ENCODE measurements around the gene MINPP1. TPM values are rescaled to one million over a fixed set of nuclear protein-coding genes. Genes with fewer than 3 reads are reported as not detected.

The MINPP1 gene
- total and polyA plus RNA-seq, 3 donors from 2014 or later: 15.3 to 32.3 (median 24.3) TPM

DNA sequence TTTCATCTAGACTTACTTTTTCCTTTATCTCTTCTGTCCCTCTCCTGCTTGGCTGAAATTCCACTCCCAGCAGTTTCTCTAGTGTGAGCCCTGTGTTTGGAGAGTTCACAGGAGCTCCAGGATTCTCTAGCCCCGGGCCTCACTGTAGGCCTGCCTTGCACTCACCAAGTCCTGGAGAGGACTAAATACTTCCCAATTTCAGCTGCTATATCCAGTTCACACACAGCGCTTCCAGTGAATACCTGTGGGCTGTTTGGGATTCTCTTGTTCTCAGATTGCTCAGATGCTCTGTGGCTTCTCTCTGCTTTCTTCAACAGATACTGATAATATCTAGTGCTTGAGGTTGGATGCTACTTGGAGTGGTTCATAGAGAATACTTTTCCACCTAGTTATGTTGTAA lies 46.0 kb downstream of the MINPP1 start:
- no peak for DNase-seq
- H3K4me1 ChIP-seq: no peaks in the 10 kb centered on the region
- intact Hi-C loops (cut with DNase I; ENCODE audit: low total_unique reads): no loop called here
- 87 to 91% methylated on average over 2 of the region's 2 CpGs for WGBS, 2 donors
- H3K27me3 ChIP-seq: no peaks in the 10 kb centered on the region
- H3K4me3 ChIP-seq: no peak overlapping the region
- no peak overlapping the region for H3K27ac ChIP-seq
- no peak for TF ChIP-seq POLR2A (IDR thresholded peaks at IDR 0.05)
- TF ChIP-seq, protein P1, sequence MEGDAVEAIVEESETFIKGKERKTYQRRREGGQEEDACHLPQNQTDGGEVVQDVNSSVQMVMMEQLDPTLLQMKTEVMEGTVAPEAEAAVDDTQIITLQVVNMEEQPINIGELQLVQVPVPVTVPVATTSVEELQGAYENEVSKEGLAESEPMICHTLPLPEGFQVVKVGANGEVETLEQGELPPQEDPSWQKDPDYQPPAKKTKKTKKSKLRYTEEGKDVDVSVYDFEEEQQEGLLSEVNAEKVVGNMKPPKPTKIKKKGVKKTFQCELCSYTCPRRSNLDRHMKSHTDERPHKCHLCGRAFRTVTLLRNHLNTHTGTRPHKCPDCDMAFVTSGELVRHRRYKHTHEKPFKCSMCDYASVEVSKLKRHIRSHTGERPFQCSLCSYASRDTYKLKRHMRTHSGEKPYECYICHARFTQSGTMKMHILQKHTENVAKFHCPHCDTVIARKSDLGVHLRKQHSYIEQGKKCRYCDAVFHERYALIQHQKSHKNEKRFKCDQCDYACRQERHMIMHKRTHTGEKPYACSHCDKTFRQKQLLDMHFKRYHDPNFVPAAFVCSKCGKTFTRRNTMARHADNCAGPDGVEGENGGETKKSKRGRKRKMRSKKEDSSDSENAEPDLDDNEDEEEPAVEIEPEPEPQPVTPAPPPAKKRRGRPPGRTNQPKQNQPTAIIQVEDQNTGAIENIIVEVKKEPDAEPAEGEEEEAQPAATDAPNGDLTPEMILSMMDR (IDR thresholded peaks at IDR 0.05): no peak
- no peaks in the 10 kb centered on the region for H3K36me3 ChIP-seq (ENCODE audit: low read depth, missing control alignments)
- no peaks in the 10 kb centered on the region for H3K9me3 ChIP-seq

DNA sequence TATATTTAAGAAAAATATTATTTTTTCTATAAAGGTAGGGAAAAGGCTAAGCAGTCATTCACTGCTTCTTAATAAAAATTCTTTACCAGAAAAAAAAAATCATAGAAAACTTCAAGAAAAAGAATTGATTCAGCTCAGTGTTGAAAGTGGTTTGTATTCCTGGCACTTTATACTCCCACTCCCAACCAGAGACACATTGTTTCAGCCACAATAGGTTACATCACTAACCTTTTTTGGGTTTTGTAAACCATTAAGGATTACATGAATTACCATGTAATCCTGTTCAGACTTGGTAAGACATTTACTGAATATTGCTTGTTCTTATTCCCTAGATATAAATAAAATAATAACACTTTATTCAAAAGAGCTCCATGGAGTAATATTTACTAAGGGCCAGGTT lies 46.6 kb downstream of the MINPP1 start:
- Histone ChIP-seq H3K27ac (no peak overlapping the region), H3K4me1 (no peaks in the 10 kb centered on the region), H3K4me3 (no peak overlapping the region), H3K27me3 (no peaks in the 10 kb centered on the region), H3K9me3 (no peaks in the 10 kb centered on the region), H3K36me3 (ENCODE audit: low read depth, missing control alignments) (no peaks in the 10 kb centered on the region)
- intact Hi-C loops (cut with DNase I; ENCODE audit: low total_unique reads): no loop called here
- TF ChIP-seq, protein P1 (IDR thresholded peaks at IDR 0.05): no peak
- TF ChIP-seq POLR2A (IDR thresholded peaks at IDR 0.05): no peak
- DNase-seq: no peak

DNA sequence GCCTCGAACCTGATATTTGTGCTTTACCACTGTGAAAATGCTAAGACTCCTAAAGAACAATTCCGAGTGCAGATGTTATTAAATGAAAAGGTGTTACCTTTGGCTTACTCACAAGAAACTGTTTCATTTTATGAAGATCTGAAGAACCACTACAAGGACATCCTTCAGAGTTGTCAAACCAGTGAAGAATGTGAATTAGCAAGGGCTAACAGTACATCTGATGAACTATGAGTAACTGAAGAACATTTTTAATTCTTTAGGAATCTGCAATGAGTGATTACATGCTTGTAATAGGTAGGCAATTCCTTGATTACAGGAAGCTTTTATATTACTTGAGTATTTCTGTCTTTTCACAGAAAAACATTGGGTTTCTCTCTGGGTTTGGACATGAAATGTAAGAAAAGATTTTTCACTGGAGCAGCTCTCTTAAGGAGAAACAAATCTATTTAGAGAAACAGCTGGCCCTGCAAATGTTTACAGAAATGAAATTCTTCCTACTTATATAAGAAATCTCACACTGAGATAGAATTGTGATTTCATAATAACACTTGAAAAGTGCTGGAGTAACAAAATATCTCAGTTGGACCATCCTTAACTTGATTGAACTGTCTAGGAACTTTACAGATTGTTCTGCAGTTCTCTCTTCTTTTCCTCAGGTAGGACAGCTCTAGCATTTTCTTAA lies 47.7 kb downstream of the MINPP1 start:
- intact Hi-C loops (cut with DNase I; ENCODE audit: low total_unique reads): no loop called here
- H3K27ac ChIP-seq: no peak overlapping the region

DNA sequence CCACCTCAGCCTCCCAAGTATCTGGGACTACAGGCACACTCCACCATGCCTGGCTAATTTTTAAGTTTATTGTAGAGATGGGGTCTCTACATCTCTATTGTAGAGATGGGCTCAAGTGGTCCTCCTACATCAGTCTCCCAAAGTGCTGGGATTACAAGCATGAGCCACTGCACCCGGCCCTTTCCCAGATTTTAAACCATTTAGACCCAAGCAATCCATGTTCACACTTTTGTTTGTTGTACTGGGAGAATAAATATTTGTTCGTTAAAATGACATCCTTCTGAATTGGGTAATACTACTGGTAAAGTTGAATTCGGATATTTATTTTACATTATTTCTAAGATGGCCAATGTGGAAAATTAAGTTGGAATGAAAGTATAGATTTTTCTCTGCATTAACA lies 52.7 kb downstream of the MINPP1 start:
- 90 to 91% methylated on average over 3 of the region's 3 CpGs for WGBS, 2 donors
- Histone ChIP-seq H3K4me1 (no peaks in the 10 kb centered on the region), H3K27me3 (no peaks in the 10 kb centered on the region), H3K36me3 (ENCODE audit: low read depth, missing control alignments) (no peaks in the 10 kb centered on the region), H3K9me3 (no peaks in the 10 kb centered on the region), H3K27ac (no peak overlapping the region), H3K4me3 (no peak overlapping the region)
- DNase-seq: no peak
- intact Hi-C loops (cut with DNase I; ENCODE audit: low total_unique reads): no loop called here
- TF ChIP-seq POLR2A (IDR thresholded peaks at IDR 0.05): no peak
- TF ChIP-seq, protein P1 (IDR thresholded peaks at IDR 0.05): no peak

More for the DNA sequence above, 47.7 kb downstream of the MINPP1 start:
- no peaks in the 10 kb centered on the region for H3K9me3 ChIP-seq
- H3K4me1 ChIP-seq: no peaks in the 10 kb centered on the region
- H3K36me3 ChIP-seq (ENCODE audit: low read depth, missing control alignments): no peaks in the 10 kb centered on the region
- no peak for DNase-seq
- 78 to 80% methylated on average over 2 of the region's 2 CpGs for WGBS, 2 donors
- no peaks in the 10 kb centered on the region for H3K27me3 ChIP-seq
- no peak overlapping the region for H3K4me3 ChIP-seq
- TF ChIP-seq POLR2A (IDR thresholded peaks at IDR 0.05): no peak
- TF ChIP-seq, protein P1 (IDR thresholded peaks at IDR 0.05): no peak

DNA sequence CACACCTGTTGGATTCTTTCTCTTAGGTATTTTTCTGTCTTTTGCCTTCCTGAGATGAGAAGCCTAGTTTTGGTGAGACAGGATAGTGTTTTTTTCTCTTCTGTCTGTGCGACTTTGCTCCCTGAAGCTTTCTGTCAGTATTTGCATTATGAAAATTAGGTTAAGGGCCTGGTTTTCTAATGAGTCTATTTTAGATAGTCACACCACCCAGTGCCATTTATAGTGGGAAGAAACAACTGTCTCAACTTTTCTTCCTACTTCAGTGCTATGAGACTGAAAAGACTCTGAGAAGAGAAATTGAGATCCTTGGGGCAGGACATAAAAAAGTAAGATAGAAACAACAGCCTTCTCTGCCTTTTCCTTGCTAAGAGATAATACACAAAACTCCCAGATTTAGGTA lies 53.6 kb downstream of the MINPP1 start:
- no peaks in the 10 kb centered on the region for H3K36me3 ChIP-seq (ENCODE audit: low read depth, missing control alignments)
- TF ChIP-seq POLR2A (IDR thresholded peaks at IDR 0.05): no peak
- H3K27me3 ChIP-seq: no peaks in the 10 kb centered on the region
- H3K4me1 ChIP-seq: no peaks in the 10 kb centered on the region
- no peak for DNase-seq
- H3K27ac ChIP-seq: no peak overlapping the region
- H3K4me3 ChIP-seq: no peak overlapping the region
- 73 to 85% methylated on average over 1 of the region's 1 CpG for WGBS, 2 donors
- intact Hi-C loops (cut with DNase I; ENCODE audit: low total_unique reads): no loop called here
- H3K9me3 ChIP-seq: no peaks in the 10 kb centered on the region
